ENCODE results near the gene ROBO2. TPM values are rescaled to one million over a fixed set of nuclear protein-coding genes. Genes with fewer than 3 reads are reported as not detected.

Gene ROBO2
- polyA plus RNA-seq, 3 donors from 2014 or later = not detected

DNA sequence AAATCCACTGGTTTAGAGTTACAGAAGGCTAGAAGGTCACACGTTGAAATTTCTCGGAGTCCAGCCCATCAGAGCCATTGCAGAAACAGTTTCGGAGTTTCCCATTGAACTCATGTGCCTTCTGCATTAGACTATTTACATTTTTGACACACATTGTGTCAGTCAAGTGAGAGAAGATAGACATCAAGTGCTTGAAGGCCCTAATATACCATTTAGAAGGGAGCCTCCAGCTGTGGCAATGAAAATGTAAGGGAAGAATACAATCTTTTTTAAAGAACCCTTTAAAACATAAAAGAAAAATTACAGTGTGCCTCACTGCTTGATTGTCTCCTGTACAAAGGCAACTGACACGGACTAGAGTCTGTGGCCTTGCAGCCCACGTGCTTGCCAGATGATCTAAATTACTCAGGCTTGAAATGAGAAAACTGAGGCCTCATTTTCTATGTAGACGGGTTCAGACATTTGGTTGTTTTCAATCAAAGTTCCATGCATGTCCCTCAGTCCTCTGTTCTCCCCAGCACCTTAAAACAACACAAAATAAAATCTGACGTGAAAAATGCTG lies 650.5 kb downstream of the ROBO2 start:
- peaks cover 0 to 2% (median 0%) of the 10 kb centered on the region in 3 donors for H3K27me3 Mint-ChIP-seq (ENCODE audit: low read depth in 3 of 3)
- no peak overlapping the region for H3K4me3 Mint-ChIP-seq
- no peaks in the 10 kb centered on the region for H3K36me3 Mint-ChIP-seq
- H3K9me3 Mint-ChIP-seq = peaks cover 6 to 51% (median 21%) of the 10 kb centered on the region in 6 donors
- H3K4me1 Mint-ChIP-seq = no peaks in the 10 kb centered on the region
- H3K27ac Mint-ChIP-seq = no peak overlapping the region
- DNase-seq = no peak

DNA sequence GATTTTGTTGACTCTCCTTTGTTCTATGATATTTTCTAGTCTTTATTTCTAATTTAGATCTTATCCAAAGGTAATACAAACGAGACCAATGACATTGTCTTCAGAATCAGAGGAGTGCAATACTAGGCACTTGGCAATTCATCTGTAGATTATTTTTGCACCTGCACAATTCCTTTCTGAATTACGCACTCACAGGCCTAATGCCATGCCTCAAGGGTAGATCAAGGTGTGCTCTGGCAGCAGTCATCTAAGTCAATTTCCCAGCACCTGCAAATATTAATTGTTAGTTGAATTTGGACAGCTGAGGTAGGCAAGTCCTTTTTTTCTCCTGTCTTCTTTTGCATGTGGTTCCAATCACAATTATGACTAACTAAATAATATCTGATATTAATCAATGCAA lies 653.2 kb downstream of the ROBO2 start:
- Mint-ChIP-seq H3K4me1 (no peaks in the 10 kb centered on the region), H3K4me3 (no peak overlapping the region), H3K36me3 (no peaks in the 10 kb centered on the region), H3K27ac (no peak overlapping the region), H3K27me3 (ENCODE audit: low read depth in 3 of 3) (peaks cover 0 to 2% (median 0%) of the 10 kb centered on the region in 3 donors), H3K9me3 (peaks cover 13 to 56% (median 25%) of the 10 kb centered on the region in 6 donors)
- DNase-seq = no peak

DNA sequence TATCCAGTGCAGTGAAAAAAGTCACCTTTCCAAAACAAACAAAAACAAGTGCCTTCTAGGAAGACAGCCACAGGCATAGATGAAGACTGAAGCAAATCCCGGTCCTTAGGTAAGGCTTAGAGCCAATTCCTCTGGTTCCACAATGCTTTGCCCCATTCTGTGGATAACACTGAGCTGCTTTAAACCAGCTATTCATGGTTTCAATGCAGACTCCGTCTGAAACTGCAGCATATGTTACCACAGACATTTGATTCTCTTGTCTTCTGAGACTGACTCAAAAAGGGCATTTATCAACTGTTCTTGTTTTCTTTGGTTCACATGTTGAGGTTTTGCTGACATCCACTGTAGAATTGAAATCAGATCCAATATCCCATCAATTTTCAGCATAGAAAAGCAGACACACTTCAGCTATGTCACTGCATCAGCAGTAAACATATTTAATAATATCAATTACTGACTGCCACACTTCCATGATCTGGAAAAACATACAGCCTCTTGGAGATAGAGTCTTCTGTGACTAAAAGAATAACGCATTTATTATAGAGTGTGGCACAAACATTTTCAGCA lies 659.3 kb downstream of the ROBO2 start:
- H3K27ac Mint-ChIP-seq = no peak overlapping the region
- H3K36me3 Mint-ChIP-seq = no peaks in the 10 kb centered on the region
- no peak overlapping the region for H3K4me3 Mint-ChIP-seq

More for the DNA sequence above, 659.3 kb downstream of the ROBO2 start:
- Mint-ChIP-seq H3K9me3 (peaks cover 9 to 42% (median 21%) of the 10 kb centered on the region in 6 donors), H3K4me1 (no peaks in the 10 kb centered on the region), H3K27me3 (ENCODE audit: low read depth in 3 of 3) (no peaks in the 10 kb centered on the region)
- DNase-seq = no peak

Measured in immature natural killer cell (primary cell).